ENCODE data around the gene CDC6. TPM values are rescaled to one million over a fixed set of nuclear protein-coding genes. Genes with fewer than 3 reads are reported as not detected.
"Not testable (repeated sequence)": the region's sequence is repeated elsewhere in the genome, so short reads cannot be mapped to it uniquely, and the experiment has no call there.

The CDC6 gene
- total and polyA plus RNA-seq, 2 of the 8 experiments (the other 6 are each of a cell fraction or from before 2014, with no cell fraction given), result 50.5 to 140 TPM

DNA sequence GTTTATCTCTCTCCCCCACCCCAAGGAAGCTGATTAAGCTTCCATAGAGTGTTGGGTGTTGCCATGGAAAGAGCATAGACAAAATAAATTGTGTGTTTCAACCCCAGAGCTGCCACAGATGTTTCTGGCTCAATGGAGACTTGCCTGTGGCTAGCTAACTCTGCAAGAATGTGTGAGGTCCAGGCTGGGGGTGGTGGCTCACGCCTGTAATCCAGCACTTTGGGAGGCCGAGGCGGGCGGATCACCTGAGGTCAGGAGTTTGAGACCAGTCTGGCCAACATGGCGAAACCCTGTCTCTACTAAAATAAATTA, 16.8 kb downstream of the CDC6 start:
- H4K5ac ChIP-seq (ENCODE audit: insufficient read length, low read depth, low read length); H3K4me2 ChIP-seq (ENCODE audit: insufficient read depth in 1 of 2, low read depth in 2 of 2, low read length in 2 of 2); H2BK5ac ChIP-seq (ENCODE audit: low read depth, low read length); H2BK12ac ChIP-seq (ENCODE audit: low read depth, low read length); FAIRE-seq; H3K4ac ChIP-seq (replicated peaks; ENCODE audit: insufficient read length, low read depth, low read length); H2BK15ac ChIP-seq (ENCODE audit: low read length); H3K4me3 ChIP-seq (ENCODE audit: extremely low read depth in 1 of 4, insufficient read depth in 2 of 4, low read depth in 3 of 4, low read length in 4 of 4); H4K91ac ChIP-seq (replicated peaks; ENCODE audit: insufficient read length, low read length); H3K23ac ChIP-seq (ENCODE audit: insufficient read length); H3K9ac ChIP-seq (replicated peaks in 1 of 4; ENCODE audit: extremely low read depth in 1 of 4, low read depth in 3 of 4, low read length in 3 of 4); H3K18ac ChIP-seq (ENCODE audit: extremely low read depth, low read length); H3K79me2 ChIP-seq (ENCODE audit: control insufficient read depth in 1 of 2, insufficient read depth in 2 of 2, low read length in 2 of 2); H2BK120ac ChIP-seq (replicated peaks; ENCODE audit: low read depth, low read length); H2BK20ac ChIP-seq (ENCODE audit: low read length); DNase-seq (ENCODE audit: low read depth in 1 of 2, low spot score in 2 of 2); H3K27me3 ChIP-seq (replicated peaks in 1 of 4; ENCODE audit: control insufficient read depth in 3 of 4, extremely low read depth in 1 of 4, insufficient read depth in 3 of 4, low read length in 3 of 4); H3K9me3 ChIP-seq (ENCODE audit: insufficient read depth in 2 of 2, low read depth in 1 of 2, low read length in 1 of 2); H3K27ac ChIP-seq (ENCODE audit: low read depth, low read length); H4K8ac ChIP-seq (ENCODE audit: extremely low read depth, insufficient read depth, low read length); H2AFZ ChIP-seq (ENCODE audit: low read length); H3K79me1 ChIP-seq (ENCODE audit: low read depth, low read length); H3K14ac ChIP-seq (ENCODE audit: insufficient read length); H3K23me2 ChIP-seq (ENCODE audit: low read depth, low read length); H2AK5ac ChIP-seq (ENCODE audit: low read depth, low read length); H3K56ac ChIP-seq (replicated peaks; ENCODE audit: insufficient read length, low read depth, low read length): not testable (repeated sequence)
- Histone ChIP-seq H3K4me1 (replicated peaks in 1 of 4; ENCODE audit: control insufficient read depth in 3 of 4, insufficient read depth in 4 of 4, low read length in 3 of 4) (peaks cover 14 to 19% (median 18%) of the 10 kb centered on the region in 4 experiments), H3K36me3 (ENCODE audit: control insufficient read depth in 2 of 4, insufficient read depth in 4 of 4, low read length in 3 of 4) (peaks cover 22 to 49% (median 44%) of the 10 kb centered on the region in 4 experiments), H4K20me1 (replicated peaks in 1 of 2; ENCODE audit: control insufficient read depth in 1 of 2, insufficient read depth in 2 of 2, low read length in 2 of 2) (peaks cover 10 to 11% of the 10 kb centered on the region in 2 experiments)
- POLR2A ChIA-PET (ENCODE audit: partially characterized antibody), result interaction anchor here (0.7 to 31.2 kb wide), 5 partner anchors 4 to 1810 kb away, joined by 3 to 570 read pairs (median 540); partner anchors contain the start of genes CDC6, GJD3 and RARA
- WGBS, 2 experiments (ENCODE audit: extremely low coverage in 1 of 2, insufficient coverage in 1 of 2, insufficient read length in 1 of 2, insufficient replicate concordance in 2 of 2, low coverage in 1 of 2, low lambda C conversion rate in 2 of 2, missing lambda C conversion rate in 1 of 2), result 91% methylated on average over 5 of the region's 5 CpGs; no CpG with 5 or more reads in 1 of the 2 experiments
- CTCF ChIA-PET (ENCODE audit: partially characterized antibody), result interaction anchor here (0.6 to 39.2 kb wide), 6 partner anchors 10 to 194 kb away, joined by 4 to 1198 read pairs (median 32); partner anchors contain the start of gene GJD3

DNA sequence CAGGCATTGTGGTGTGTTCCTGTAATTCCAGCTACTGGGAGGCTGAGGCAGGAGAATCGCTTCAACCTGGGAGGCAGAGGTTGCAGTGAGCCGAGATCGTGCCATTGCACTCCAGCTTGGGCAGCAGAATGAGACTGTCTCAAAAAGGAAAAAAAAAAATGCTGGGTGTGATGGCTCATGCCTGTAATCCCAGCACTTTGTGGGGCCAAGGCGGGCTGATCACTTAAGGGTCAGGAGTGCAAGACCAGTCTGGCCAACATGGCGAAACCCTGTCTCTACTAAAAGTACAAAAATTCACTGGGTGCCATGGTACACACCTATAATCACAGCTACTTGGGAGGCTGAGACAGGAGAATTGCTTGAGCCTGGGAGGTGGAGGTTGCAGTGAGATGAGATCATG, 17.2 kb downstream of the CDC6 start:
- H2AK5ac ChIP-seq (ENCODE audit: low read depth, low read length); H4K91ac ChIP-seq (replicated peaks; ENCODE audit: insufficient read length, low read length); H3K79me2 ChIP-seq (ENCODE audit: control insufficient read depth in 1 of 2, insufficient read depth in 2 of 2, low read length in 2 of 2); H3K27ac ChIP-seq (ENCODE audit: low read depth, low read length); H2BK20ac ChIP-seq (ENCODE audit: low read length); H4K5ac ChIP-seq (ENCODE audit: insufficient read length, low read depth, low read length); DNase-seq (ENCODE audit: low read depth in 1 of 2, low spot score in 2 of 2); H3K4me3 ChIP-seq (ENCODE audit: extremely low read depth in 1 of 4, insufficient read depth in 2 of 4, low read depth in 3 of 4, low read length in 4 of 4); H3K14ac ChIP-seq (ENCODE audit: insufficient read length); H2BK120ac ChIP-seq (replicated peaks; ENCODE audit: low read depth, low read length); H3K27me3 ChIP-seq (replicated peaks in 1 of 4; ENCODE audit: control insufficient read depth in 3 of 4, extremely low read depth in 1 of 4, insufficient read depth in 3 of 4, low read length in 3 of 4); FAIRE-seq; H3K23me2 ChIP-seq (ENCODE audit: low read depth, low read length); H2BK5ac ChIP-seq (ENCODE audit: low read depth, low read length); H2BK15ac ChIP-seq (ENCODE audit: low read length); H3K18ac ChIP-seq (ENCODE audit: extremely low read depth, low read length); H3K23ac ChIP-seq (ENCODE audit: insufficient read length); H2BK12ac ChIP-seq (ENCODE audit: low read depth, low read length); H4K8ac ChIP-seq (ENCODE audit: extremely low read depth, insufficient read depth, low read length); H3K9ac ChIP-seq (replicated peaks in 1 of 4; ENCODE audit: extremely low read depth in 1 of 4, low read depth in 3 of 4, low read length in 3 of 4); H3K9me3 ChIP-seq (ENCODE audit: insufficient read depth in 2 of 2, low read depth in 1 of 2, low read length in 1 of 2); H2AFZ ChIP-seq (ENCODE audit: low read length); H3K4ac ChIP-seq (replicated peaks; ENCODE audit: insufficient read length, low read depth, low read length); H3K4me2 ChIP-seq (ENCODE audit: insufficient read depth in 1 of 2, low read depth in 2 of 2, low read length in 2 of 2); H3K79me1 ChIP-seq (ENCODE audit: low read depth, low read length); H3K56ac ChIP-seq (replicated peaks; ENCODE audit: insufficient read length, low read depth, low read length): not testable (repeated sequence)
- 87% methylated on average over 5 of the region's 5 CpGs; no CpG with 5 or more reads in 1 of the 2 experiments for WGBS, 2 experiments (ENCODE audit: extremely low coverage in 1 of 2, insufficient coverage in 1 of 2, insufficient read length in 1 of 2, insufficient replicate concordance in 2 of 2, low coverage in 1 of 2, low lambda C conversion rate in 2 of 2, missing lambda C conversion rate in 1 of 2)
- ChIA-PET CTCF (ENCODE audit: partially characterized antibody) (interaction anchor here (0.6 to 39.2 kb wide), 9 partner anchors 10 to 193 kb away, joined by 3 to 1198 read pairs (median 8); partner anchors contain the start of gene GJD3), POLR2A (ENCODE audit: partially characterized antibody) (interaction anchor here (0.7 to 31.2 kb wide), 5 partner anchors 3 to 1810 kb away, joined by 3 to 570 read pairs (median 540); partner anchors contain the start of genes CDC6, GJD3 and RARA)
- peaks cover 10 to 11% of the 10 kb centered on the region in 2 experiments for H4K20me1 ChIP-seq (replicated peaks in 1 of 2; ENCODE audit: control insufficient read depth in 1 of 2, insufficient read depth in 2 of 2, low read length in 2 of 2)
- H3K36me3 ChIP-seq (ENCODE audit: control insufficient read depth in 2 of 4, insufficient read depth in 4 of 4, low read length in 3 of 4), result peaks cover 20 to 45% (median 41%) of the 10 kb centered on the region in 4 experiments
- H3K4me1 ChIP-seq (replicated peaks in 1 of 4; ENCODE audit: control insufficient read depth in 3 of 4, insufficient read depth in 4 of 4, low read length in 3 of 4), result peaks cover 17 to 23% (median 20%) of the 10 kb centered on the region in 4 experiments
